SK-N-SH treated with all-trans-retinoic acid at 6 μM for 48 hours (cell line): Measurements from ENCODE around the gene STING1.
"Not testable (repeated sequence)": the region's sequence is repeated elsewhere in the genome, so short reads cannot be mapped to it uniquely, and the experiment has no call there.

Experiments used
- ARNTL ChIP-seq: fragments of 450-650 bp; formaldehyde crosslinking; IDR thresholded peaks from 2 replicates; pipeline ENCODE4 v1.5.0; 2020; ENCODE audit warnings: low read depth, mild to moderate bottlenecking, moderate library complexity, borderline replicate concordance
- CSRNP3 ChIP-seq: fragments of 250-450 bp; sonication (Bioruptor Pico); IDR thresholded peaks from 2 replicates; pipeline ENCODE4 v1.5.1; 2021; ENCODE audit warnings: mild to moderate bottlenecking, moderate library complexity
- GLIS3 ChIP-seq: fragments of 250-450 bp; sonication (Bioruptor Pico); IDR thresholded peaks from 2 replicates; pipeline ENCODE4 v1.5.0; 2020; ENCODE audit warnings: mild to moderate bottlenecking, moderate library complexity
- ISL1 ChIP-seq: fragments of 250-450 bp; sonication (Bioruptor Pico); IDR thresholded peaks from 2 replicates; pipeline ENCODE4 v2.1.2; 2022; ENCODE audit warnings: mild to moderate bottlenecking, moderate library complexity
- RARB ChIP-seq: fragments of 250-450 bp; sonication (Bioruptor Pico); IDR thresholded peaks from 2 replicates; pipeline ENCODE4 v1.8.0; 2021; ENCODE audit warnings: mild to moderate bottlenecking, moderate library complexity
- SNAI2 ChIP-seq: fragments of 250-450 bp; sonication (Bioruptor Pico); IDR thresholded peaks from 2 replicates; pipeline ENCODE4 v1.5.0; 2020; ENCODE audit warnings: mild to moderate bottlenecking, moderate library complexity
- TSHZ2 ChIP-seq: fragments of 250-450 bp; sonication (Bioruptor Pico); IDR thresholded peaks from 2 replicates; pipeline ENCODE4 v1.5.0; 2020; ENCODE audit warnings: mild to moderate bottlenecking, moderate library complexity
- ZFP3 ChIP-seq: fragments of 250-450 bp; sonication (Bioruptor Pico); IDR thresholded peaks from 2 replicates; pipeline ENCODE4 v1.5.0; 2020; ENCODE audit warnings: mild to moderate bottlenecking, moderate library complexity
- ZFP30 ChIP-seq: fragments of 450-650 bp; formaldehyde crosslinking; IDR thresholded peaks from 2 replicates; pipeline ENCODE4 v1.5.0; 2022; ENCODE audit warnings: mild to moderate bottlenecking, moderate library complexity
- ZNF565 ChIP-seq: fragments of 450-650 bp; formaldehyde crosslinking; conservative IDR thresholded peaks from 2 replicates; pipeline ENCODE4 v1.5.0; 2020; ENCODE audit warnings: low read depth, mild to moderate bottlenecking, moderate library complexity
- TF ChIP-seq, protein P1 (sequence below): fragments of 250-450 bp; sonication (Bioruptor Pico); IDR thresholded peaks from 2 replicates; pipeline ENCODE4 v1.8.0; 2020; ENCODE audit warnings: mild to moderate bottlenecking, moderate library complexity, borderline replicate concordance
- TF ChIP-seq, protein P2 (sequence below): fragments of 250-450 bp; sonication (Bioruptor Pico); IDR thresholded peaks from 2 replicates; pipeline ENCODE4 v1.5.1; 2020; ENCODE audit warnings: low read depth, mild to moderate bottlenecking, moderate library complexity

DNA sequence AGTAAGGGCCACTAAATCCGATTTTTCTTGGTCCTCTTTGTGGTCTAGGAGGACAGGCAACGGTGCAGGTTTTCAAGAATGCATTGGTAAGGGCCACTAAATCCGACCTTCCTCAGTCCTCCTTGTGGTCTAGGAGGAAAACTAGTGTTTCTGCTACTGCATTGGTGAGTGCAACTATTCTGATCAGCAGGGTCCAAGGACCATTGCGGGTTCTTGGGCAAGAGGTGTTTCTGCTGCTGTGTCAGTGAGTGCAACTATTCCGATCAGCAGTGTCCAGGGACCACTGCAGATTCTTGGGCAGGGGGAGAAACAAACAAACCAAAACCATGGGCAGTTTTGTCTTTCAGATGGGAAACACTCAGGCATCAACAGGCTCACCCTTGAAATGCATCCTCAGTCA lies 22.2 kb upstream of the STING1 start:
- TF ChIP-seq RARB (CRISPR knock-in tag); ZFP30 (CRISPR knock-in tag); CSRNP3 (CRISPR knock-in tag); SNAI2 (CRISPR knock-in tag); ARNTL; ZFP3 (CRISPR knock-in tag); ISL1 (CRISPR knock-in tag); GLIS3 (CRISPR knock-in tag); TSHZ2 (CRISPR knock-in tag); ZNF565: not testable (repeated sequence)
- TF ChIP-seq, protein P1, sequence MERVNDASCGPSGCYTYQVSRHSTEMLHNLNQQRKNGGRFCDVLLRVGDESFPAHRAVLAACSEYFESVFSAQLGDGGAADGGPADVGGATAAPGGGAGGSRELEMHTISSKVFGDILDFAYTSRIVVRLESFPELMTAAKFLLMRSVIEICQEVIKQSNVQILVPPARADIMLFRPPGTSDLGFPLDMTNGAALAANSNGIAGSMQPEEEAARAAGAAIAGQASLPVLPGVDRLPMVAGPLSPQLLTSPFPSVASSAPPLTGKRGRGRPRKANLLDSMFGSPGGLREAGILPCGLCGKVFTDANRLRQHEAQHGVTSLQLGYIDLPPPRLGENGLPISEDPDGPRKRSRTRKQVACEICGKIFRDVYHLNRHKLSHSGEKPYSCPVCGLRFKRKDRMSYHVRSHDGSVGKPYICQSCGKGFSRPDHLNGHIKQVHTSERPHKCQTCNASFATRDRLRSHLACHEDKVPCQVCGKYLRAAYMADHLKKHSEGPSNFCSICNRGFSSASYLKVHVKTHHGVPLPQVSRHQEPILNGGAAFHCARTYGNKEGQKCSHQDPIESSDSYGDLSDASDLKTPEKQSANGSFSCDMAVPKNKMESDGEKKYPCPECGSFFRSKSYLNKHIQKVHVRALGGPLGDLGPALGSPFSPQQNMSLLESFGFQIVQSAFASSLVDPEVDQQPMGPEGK (CRISPR knock-in tag): not testable (repeated sequence)
- TF ChIP-seq, protein P2, sequence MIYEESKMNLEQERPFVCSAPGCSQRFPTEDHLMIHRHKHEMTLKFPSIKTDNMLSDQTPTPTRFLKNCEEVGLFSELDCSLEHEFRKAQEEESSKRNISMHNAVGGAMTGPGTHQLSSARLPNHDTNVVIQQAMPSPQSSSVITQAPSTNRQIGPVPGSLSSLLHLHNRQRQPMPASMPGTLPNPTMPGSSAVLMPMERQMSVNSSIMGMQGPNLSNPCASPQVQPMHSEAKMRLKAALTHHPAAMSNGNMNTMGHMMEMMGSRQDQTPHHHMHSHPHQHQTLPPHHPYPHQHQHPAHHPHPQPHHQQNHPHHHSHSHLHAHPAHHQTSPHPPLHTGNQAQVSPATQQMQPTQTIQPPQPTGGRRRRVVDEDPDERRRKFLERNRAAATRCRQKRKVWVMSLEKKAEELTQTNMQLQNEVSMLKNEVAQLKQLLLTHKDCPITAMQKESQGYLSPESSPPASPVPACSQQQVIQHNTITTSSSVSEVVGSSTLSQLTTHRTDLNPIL (CRISPR knock-in tag): not testable (repeated sequence)
